ENCODE measurements around the gene SIRPA.
A peak's percentile ranks its signal among the peaks of the same experiment; 100 is the strongest.

The SIRPA gene

GRCh38 chr20:1894951-1895673 lies at the start of gene SIRPA:
Gene SIRPA (plus strand): TSS chr20:1895407. CDS start chr20:1895448, 41 bp downstream.
- Histone ChIP-seq H3K27ac (peak within 1 kb of the TSS; percentile 80), H3K27me3 (ENCODE audit: insufficient read depth, low read depth, severe bottlenecking) (no peaks in the 10 kb centered on the region), H3K36me3 (no peaks in the 10 kb centered on the region), H3K9me3 (ENCODE audit: severe bottlenecking) (no peaks in the 10 kb centered on the region), H3K4me3 (ENCODE audit: low read depth, low read length) (peak within 1 kb of the TSS; percentile 64)
- TF ChIP-seq CTCF (IDR thresholded peaks at IDR 0.05; ENCODE audit: low read depth, low read length) = no peak
- peak; percentile 58 for DNase-seq

GRCh38 chr20:1845701-1846100 lies 49.5 kb upstream of the SIRPA start:
- H3K36me3 ChIP-seq = no peaks in the 10 kb centered on the region
- no peak for TF ChIP-seq CTCF (IDR thresholded peaks at IDR 0.05; ENCODE audit: low read depth, low read length)
- no peaks in the 10 kb centered on the region for H3K9me3 ChIP-seq (ENCODE audit: severe bottlenecking)
- peak overlapping the region; percentile 16 for H3K27ac ChIP-seq
- H3K27me3 ChIP-seq (ENCODE audit: insufficient read depth, low read depth, severe bottlenecking) = no peaks in the 10 kb centered on the region
- no peak overlapping the region for H3K4me3 ChIP-seq (ENCODE audit: low read depth, low read length)
- DNase-seq = peak; percentile 60

- peak overlapping the region; percentile 16 for H3K27ac ChIP-seq
- H3K4me3 ChIP-seq (ENCODE audit: low read depth, low read length) = no peak overlapping the region
- TF ChIP-seq CTCF (IDR thresholded peaks at IDR 0.05; ENCODE audit: low read depth, low read length) = no peak
- no peaks in the 10 kb centered on the region for H3K36me3 ChIP-seq
- no peaks in the 10 kb centered on the region for H3K9me3 ChIP-seq (ENCODE audit: severe bottlenecking)
- no peaks in the 10 kb centered on the region for H3K27me3 ChIP-seq (ENCODE audit: insufficient read depth, low read depth, severe bottlenecking)
- DNase-seq = no peak
Observed at GRCh38 chr20:1846341-1846740, 48.9 kb upstream of the SIRPA start.

GRCh38 chr20:1846876-1847275 lies 48.3 kb upstream of the SIRPA start:
- H3K9me3 ChIP-seq (ENCODE audit: severe bottlenecking) = no peaks in the 10 kb centered on the region
- no peak overlapping the region for H3K4me3 ChIP-seq (ENCODE audit: low read depth, low read length)
- TF ChIP-seq CTCF (IDR thresholded peaks at IDR 0.05; ENCODE audit: low read depth, low read length) = no peak
- H3K27ac ChIP-seq = no peak overlapping the region
- no peaks in the 10 kb centered on the region for H3K27me3 ChIP-seq (ENCODE audit: insufficient read depth, low read depth, severe bottlenecking)
- no peak for DNase-seq
- H3K36me3 ChIP-seq = no peaks in the 10 kb centered on the region

- H3K4me3 ChIP-seq (ENCODE audit: low read depth, low read length) = no peak overlapping the region
- DNase-seq = no peak
- H3K27ac ChIP-seq = no peak overlapping the region
- TF ChIP-seq CTCF (IDR thresholded peaks at IDR 0.05; ENCODE audit: low read depth, low read length) = no peak
- no peaks in the 10 kb centered on the region for H3K36me3 ChIP-seq
- H3K9me3 ChIP-seq (ENCODE audit: severe bottlenecking) = no peaks in the 10 kb centered on the region
- no peaks in the 10 kb centered on the region for H3K27me3 ChIP-seq (ENCODE audit: insufficient read depth, low read depth, severe bottlenecking)
Observed at GRCh38 chr20:1847780-1848179, 47.4 kb upstream of the SIRPA start.

GRCh38 chr20:1848373-1848772 lies 46.8 kb upstream of the SIRPA start:
- no peaks in the 10 kb centered on the region for H3K27me3 ChIP-seq (ENCODE audit: insufficient read depth, low read depth, severe bottlenecking)
- no peaks in the 10 kb centered on the region for H3K36me3 ChIP-seq
- no peak for TF ChIP-seq CTCF (IDR thresholded peaks at IDR 0.05; ENCODE audit: low read depth, low read length)
- no peak overlapping the region for H3K27ac ChIP-seq
- no peak for DNase-seq
- no peaks in the 10 kb centered on the region for H3K9me3 ChIP-seq (ENCODE audit: severe bottlenecking)
- no peak overlapping the region for H3K4me3 ChIP-seq (ENCODE audit: low read depth, low read length)
